ENCODE results near the gene ANKRD31. TPM values are rescaled to one million over a fixed set of nuclear protein-coding genes. Genes with fewer than 3 reads are reported as not detected.
"Not testable (repeated sequence)": the region's sequence is repeated elsewhere in the genome, so short reads cannot be mapped to it uniquely, and the experiment has no call there.

Gene ANKRD31
- total and polyA plus RNA-seq, 11 donors: 0.04 to 0.17 (median 0.09) TPM; not detected in 5

GRCh38 chr5:75169516-75169915 is 67.2 kb downstream of the ANKRD31 start:
- Histone ChIP-seq H3K27me3 (no peaks in the 10 kb centered on the region), H3K9me3 (peaks cover 0 to 14% (median 0%) of the 10 kb centered on the region in 12 donors), H3K27ac (no peak overlapping the region), H3K4me3 (no peak overlapping the region), H3K36me3 (no peaks in the 10 kb centered on the region), H3K4me1 (no peaks in the 10 kb centered on the region)
- ATAC-seq (no peak), DNase-seq (no peak)
- intact Hi-C loops (cut with DNase I): no loop called here
- TF ChIP-seq POLR2A (IDR thresholded peaks at IDR 0.05): no peak
- TF ChIP-seq, protein P1, sequence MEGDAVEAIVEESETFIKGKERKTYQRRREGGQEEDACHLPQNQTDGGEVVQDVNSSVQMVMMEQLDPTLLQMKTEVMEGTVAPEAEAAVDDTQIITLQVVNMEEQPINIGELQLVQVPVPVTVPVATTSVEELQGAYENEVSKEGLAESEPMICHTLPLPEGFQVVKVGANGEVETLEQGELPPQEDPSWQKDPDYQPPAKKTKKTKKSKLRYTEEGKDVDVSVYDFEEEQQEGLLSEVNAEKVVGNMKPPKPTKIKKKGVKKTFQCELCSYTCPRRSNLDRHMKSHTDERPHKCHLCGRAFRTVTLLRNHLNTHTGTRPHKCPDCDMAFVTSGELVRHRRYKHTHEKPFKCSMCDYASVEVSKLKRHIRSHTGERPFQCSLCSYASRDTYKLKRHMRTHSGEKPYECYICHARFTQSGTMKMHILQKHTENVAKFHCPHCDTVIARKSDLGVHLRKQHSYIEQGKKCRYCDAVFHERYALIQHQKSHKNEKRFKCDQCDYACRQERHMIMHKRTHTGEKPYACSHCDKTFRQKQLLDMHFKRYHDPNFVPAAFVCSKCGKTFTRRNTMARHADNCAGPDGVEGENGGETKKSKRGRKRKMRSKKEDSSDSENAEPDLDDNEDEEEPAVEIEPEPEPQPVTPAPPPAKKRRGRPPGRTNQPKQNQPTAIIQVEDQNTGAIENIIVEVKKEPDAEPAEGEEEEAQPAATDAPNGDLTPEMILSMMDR (IDR thresholded peaks at IDR 0.05): no peak
- WGBS, 4 donors: 77 to 89% (median 82%) methylated on average over 2 of the region's 2 CpGs

GRCh38 chr5:75168026-75168735 is 68.5 kb downstream of the ANKRD31 start:
- ATAC-seq: no peak
- intact Hi-C loops (cut with DNase I): no loop called here
- WGBS, 4 donors: 82 to 88% (median 86%) methylated on average over 2 of the region's 2 CpGs

DNA sequence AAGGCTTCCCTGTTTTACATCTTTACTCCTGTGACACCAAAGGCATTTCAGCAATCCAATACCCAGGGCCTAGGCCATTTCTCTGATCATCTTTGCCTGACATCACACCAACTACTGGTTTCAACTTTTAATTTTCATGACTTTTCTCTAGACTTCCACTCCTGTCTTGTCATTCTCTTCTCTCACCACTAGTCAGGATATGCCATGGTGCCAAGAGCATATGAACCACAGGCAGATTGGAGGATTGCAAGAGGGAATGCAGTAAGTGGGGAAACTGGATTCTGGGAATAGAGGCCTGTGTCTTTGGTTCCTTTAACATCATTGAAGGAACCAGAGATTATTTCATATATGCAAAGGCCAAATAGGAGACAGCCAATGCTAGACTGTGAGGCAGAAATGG is 69.3 kb downstream of the ANKRD31 start:
- no peak for TF ChIP-seq POLR2A (IDR thresholded peaks at IDR 0.05)
- TF ChIP-seq, protein P1 (IDR thresholded peaks at IDR 0.05): peak in 1 of 12 donors; percentile 16
- ATAC-seq: no peak
- Histone ChIP-seq H3K27ac (no peak overlapping the region), H3K27me3 (no peaks in the 10 kb centered on the region), H3K9me3 (no peaks in the 10 kb centered on the region), H3K4me1 (no peaks in the 10 kb centered on the region), H3K4me3 (no peak overlapping the region), H3K36me3 (no peaks in the 10 kb centered on the region)
- intact Hi-C loops (cut with DNase I): no loop called here
- DNase-seq: no peak

More at GRCh38 chr5:75168026-75168735, 68.5 kb downstream of the ANKRD31 start:
- Histone ChIP-seq H3K9me3 (peaks cover 0 to 3% (median 0%) of the 10 kb centered on the region in 12 donors), H3K4me1 (no peaks in the 10 kb centered on the region), H3K27me3 (no peaks in the 10 kb centered on the region), H3K4me3 (no peak overlapping the region), H3K36me3 (no peaks in the 10 kb centered on the region), H3K27ac (no peak overlapping the region)
- no peak for TF ChIP-seq POLR2A (IDR thresholded peaks at IDR 0.05)
- TF ChIP-seq, protein P1 (IDR thresholded peaks at IDR 0.05): no peak
- DNase-seq: no peak

GRCh38 chr5:75161508-75161907 is 75.2 kb downstream of the ANKRD31 start:
- H3K27me3 ChIP-seq; H3K27ac ChIP-seq; H3K4me1 ChIP-seq; H3K36me3 ChIP-seq; H3K4me3 ChIP-seq; ATAC-seq; intact Hi-C loops (cut with DNase I): not testable (repeated sequence)
- peaks cover 0 to 38% (median 19%) of the 10 kb centered on the region in 12 donors for H3K9me3 ChIP-seq
- 51 to 73% (median 67%) methylated on average over 2 to 3 of the region's 3 CpGs for WGBS, 4 donors
- peak in 1 of 5 donors; percentile 53 for DNase-seq

- Histone ChIP-seq H3K27me3 (peaks cover 0 to 5% (median 0%) of the 10 kb centered on the region in 9 donors), H3K36me3 (no peaks in the 10 kb centered on the region), H3K27ac (no peak overlapping the region), H3K4me1 (no peaks in the 10 kb centered on the region), H3K9me3 (peaks cover 0 to 38% (median 18%) of the 10 kb centered on the region in 12 donors), H3K4me3 (no peak overlapping the region)
- ATAC-seq: no peak
- no peak for TF ChIP-seq POLR2A (IDR thresholded peaks at IDR 0.05)
- TF ChIP-seq, protein P1 (IDR thresholded peaks at IDR 0.05): no peak
- no peak for DNase-seq
- intact Hi-C loops (cut with DNase I): no loop called here
Measured at GRCh38 chr5:75156585-75156984, 80.1 kb downstream of the ANKRD31 start.
